ENCODE results near the gene MAGI1. TPM values are rescaled to one million over a fixed set of nuclear protein-coding genes. Genes with fewer than 3 reads are reported as not detected.
"Not testable (repeated sequence)": the region's sequence is repeated elsewhere in the genome, so short reads cannot be mapped to it uniquely, and the experiment has no call there.

MAGI1 gene
- total RNA-seq, 2 donors from 2014 or later: 0.39 TPM; not detected in 1

- peaks cover 8 to 21% of the 10 kb centered on the region in 2 donors for H3K9me3 Mint-ChIP-seq
- H3K36me3 Mint-ChIP-seq; H3K27ac Mint-ChIP-seq; DNase-seq (ENCODE audit: low spot score in 2 of 2); ATAC-seq: not testable (repeated sequence)
These were observed 524.4 kb downstream of the MAGI1 start for GRCh38 chr3:65514317-65514716.

DNA sequence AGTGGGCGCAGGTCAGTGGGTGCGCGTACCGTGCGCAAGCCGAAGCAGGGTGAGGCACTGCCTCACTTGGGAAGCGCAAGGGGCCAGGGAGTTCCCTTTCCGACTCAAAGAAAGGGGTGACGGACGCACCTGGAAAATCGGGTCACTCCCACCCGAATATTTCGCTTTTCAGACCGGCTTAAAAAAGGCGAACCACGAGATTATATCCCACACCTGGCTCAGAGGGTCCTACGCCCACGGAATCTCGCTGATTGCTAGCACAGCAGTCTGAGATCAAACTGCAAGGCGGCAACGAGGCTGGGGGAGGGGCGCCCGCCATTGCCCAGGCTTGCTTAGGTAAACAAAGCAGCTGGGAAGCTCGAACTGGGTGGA lies 529.3 kb downstream of the MAGI1 start:
- not testable (repeated sequence) for H3K9me3 Mint-ChIP-seq; H3K27ac Mint-ChIP-seq; H3K36me3 Mint-ChIP-seq; DNase-seq (ENCODE audit: low spot score in 2 of 2); ATAC-seq

GRCh38 chr3:65508750-65509422 lies 529.8 kb downstream of the MAGI1 start:
- H3K27ac Mint-ChIP-seq: no peak overlapping the region
- H3K36me3 Mint-ChIP-seq: peaks cover 0 to 8% of the 10 kb centered on the region in 2 donors
- ATAC-seq (no peak), DNase-seq (ENCODE audit: low spot score in 2 of 2) (no peak)
- no peaks in the 10 kb centered on the region for H3K9me3 Mint-ChIP-seq

DNA sequence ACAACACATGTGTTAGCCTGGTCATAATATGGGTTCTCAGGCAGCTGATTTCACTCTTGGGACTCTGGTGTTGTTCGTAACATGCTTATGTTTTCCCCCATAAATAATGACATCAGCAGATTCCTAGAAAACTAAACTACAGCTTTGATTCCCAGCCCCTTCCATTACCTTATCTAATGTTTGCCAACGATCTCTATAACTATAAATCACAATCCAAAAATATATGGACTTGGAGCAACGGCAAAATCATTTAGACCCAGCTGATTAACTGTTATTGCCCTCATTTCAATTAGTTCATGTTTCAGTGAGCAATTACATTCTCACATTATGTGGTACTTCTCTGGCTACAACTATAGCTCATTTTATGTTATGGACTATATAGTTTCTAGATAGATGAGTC lies 531.3 kb downstream of the MAGI1 start:
- no peak for ATAC-seq
- H3K36me3 Mint-ChIP-seq: peaks cover 0 to 8% of the 10 kb centered on the region in 2 donors
- no peak for DNase-seq (ENCODE audit: low spot score in 2 of 2)
- H3K27ac Mint-ChIP-seq: no peak overlapping the region
- H3K9me3 Mint-ChIP-seq: peaks cover 3 to 4% of the 10 kb centered on the region in 2 donors

GRCh38 chr3:65503776-65504175 lies 534.9 kb downstream of the MAGI1 start:
- no peak for ATAC-seq
- DNase-seq (ENCODE audit: low spot score in 2 of 2): no peak
- Mint-ChIP-seq H3K9me3 (peaks cover 4 to 6% of the 10 kb centered on the region in 2 donors), H3K36me3 (peaks cover 0 to 3% of the 10 kb centered on the region in 2 donors), H3K27ac (no peak overlapping the region)

- Mint-ChIP-seq H3K9me3 (peaks cover 4 to 6% of the 10 kb centered on the region in 2 donors), H3K36me3 (no peaks in the 10 kb centered on the region), H3K27ac (no peak overlapping the region)
- DNase-seq (ENCODE audit: low spot score in 2 of 2) (no peak), ATAC-seq (no peak)
These were observed 536.2 kb downstream of the MAGI1 start for GRCh38 chr3:65502526-65502925.

DNA sequence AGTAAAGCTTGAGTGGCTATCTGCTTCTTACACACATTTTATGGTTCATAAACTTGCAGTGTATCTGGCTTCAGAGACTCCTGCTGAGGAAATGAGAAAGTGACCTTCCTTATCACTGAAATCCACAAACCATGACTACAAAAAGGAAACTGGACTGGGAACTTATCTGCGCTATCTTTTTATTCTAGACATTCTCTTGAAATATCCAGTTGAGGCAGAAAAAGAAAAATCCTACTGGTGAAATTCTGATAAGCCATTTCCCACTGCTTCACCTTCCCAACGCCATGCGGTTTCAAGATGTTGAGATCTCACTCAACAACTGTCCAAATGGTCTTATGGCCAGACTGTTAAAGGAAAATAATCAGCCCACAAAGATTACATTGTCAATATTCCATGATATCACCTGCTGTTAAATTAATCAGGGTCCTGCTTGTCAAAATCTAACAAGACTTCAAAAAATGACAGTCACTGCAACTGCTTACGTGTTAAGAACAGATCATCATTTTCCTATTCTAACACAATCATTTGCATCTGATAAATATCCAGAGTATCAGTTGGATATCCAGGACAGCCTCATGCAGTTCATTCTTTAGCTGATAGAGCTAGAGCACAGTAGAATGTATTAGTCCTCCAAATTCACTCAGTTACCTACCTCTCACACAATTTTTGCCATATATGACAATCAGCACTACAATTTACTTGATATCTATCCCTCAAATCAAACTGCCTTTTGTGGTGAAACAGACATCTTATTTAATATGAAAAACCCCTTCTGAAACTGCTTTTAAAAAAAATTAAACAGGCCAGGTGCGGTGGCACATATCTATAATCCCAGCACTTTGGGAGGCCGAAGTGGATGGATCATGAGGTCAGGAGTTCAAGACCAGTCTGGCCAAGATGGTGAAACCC lies 538.1 kb downstream of the MAGI1 start:
- peaks cover 9 to 11% of the 10 kb centered on the region in 2 donors for H3K9me3 Mint-ChIP-seq
- ATAC-seq (no peak), DNase-seq (ENCODE audit: low spot score in 2 of 2) (no peak)
- H3K36me3 Mint-ChIP-seq: no peaks in the 10 kb centered on the region
- H3K27ac Mint-ChIP-seq: no peak overlapping the region

GRCh38 chr3:65497846-65498245 lies 540.9 kb downstream of the MAGI1 start:
- ATAC-seq: no peak
- H3K27ac Mint-ChIP-seq: no peak overlapping the region
- H3K9me3 Mint-ChIP-seq: peaks cover 12 to 19% of the 10 kb centered on the region in 2 donors
- no peak for DNase-seq (ENCODE audit: low spot score in 2 of 2)
- no peaks in the 10 kb centered on the region for H3K36me3 Mint-ChIP-seq

DNA sequence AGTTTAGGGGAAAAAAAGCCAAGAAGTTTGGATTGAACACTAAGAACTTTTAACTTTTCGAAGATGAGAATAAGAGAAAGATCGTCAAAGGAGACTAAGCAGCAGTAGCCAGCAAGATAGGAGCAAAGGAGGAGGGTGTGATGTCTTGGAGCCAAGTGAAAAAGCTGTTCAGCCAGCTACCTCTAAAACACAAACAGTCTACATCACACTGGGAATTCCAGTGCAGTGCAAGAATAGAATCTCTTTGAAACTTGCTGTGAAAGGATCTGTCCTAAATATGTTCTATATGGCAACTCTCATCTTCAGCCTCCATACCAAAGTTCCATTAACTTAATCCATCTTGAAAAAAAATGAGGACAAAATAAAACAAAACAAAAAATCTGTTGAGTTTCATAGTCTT lies 541.5 kb downstream of the MAGI1 start:
- no peaks in the 10 kb centered on the region for H3K36me3 Mint-ChIP-seq
- ATAC-seq (no peak), DNase-seq (ENCODE audit: low spot score in 2 of 2) (no peak)
- no peak overlapping the region for H3K27ac Mint-ChIP-seq
- peaks cover 8 to 14% of the 10 kb centered on the region in 2 donors for H3K9me3 Mint-ChIP-seq

- H3K27ac Mint-ChIP-seq: no peak overlapping the region
- no peaks in the 10 kb centered on the region for H3K36me3 Mint-ChIP-seq
- H3K9me3 Mint-ChIP-seq: peaks cover 8 to 14% of the 10 kb centered on the region in 2 donors
- ATAC-seq (no peak), DNase-seq (ENCODE audit: low spot score in 2 of 2) (no peak)
These were observed 544.8 kb downstream of the MAGI1 start for GRCh38 chr3:65493938-65494337.

GRCh38 chr3:65493371-65493882 lies 545.3 kb downstream of the MAGI1 start:
- Mint-ChIP-seq H3K36me3 (no peaks in the 10 kb centered on the region), H3K27ac (no peak overlapping the region), H3K9me3 (peaks cover 8 to 14% of the 10 kb centered on the region in 2 donors)
- DNase-seq (ENCODE audit: low spot score in 2 of 2) (no peak), ATAC-seq (no peak)

DNA sequence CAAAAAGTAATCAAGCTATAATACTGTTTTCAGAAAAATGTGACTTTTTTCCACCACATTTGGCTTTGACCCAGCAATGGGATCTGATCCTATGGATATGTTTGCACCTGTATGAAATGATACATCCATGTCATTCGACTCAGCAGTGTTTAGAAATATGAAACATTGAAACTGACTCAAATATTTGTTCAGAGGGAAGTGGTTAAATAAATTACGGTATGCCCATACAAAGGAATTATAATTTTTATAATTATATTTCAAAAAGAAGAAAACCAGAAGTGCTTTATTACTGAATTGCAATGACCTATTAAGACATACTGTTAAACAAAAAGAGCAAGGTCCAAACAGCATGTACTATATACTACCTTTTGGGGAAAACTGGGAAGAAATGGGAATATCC lies 546.5 kb downstream of the MAGI1 start:
- peaks cover 8 to 14% of the 10 kb centered on the region in 2 donors for H3K9me3 Mint-ChIP-seq
- ATAC-seq (no peak), DNase-seq (ENCODE audit: low spot score in 2 of 2) (no peak)
- no peak overlapping the region for H3K27ac Mint-ChIP-seq
- H3K36me3 Mint-ChIP-seq: no peaks in the 10 kb centered on the region

DNA sequence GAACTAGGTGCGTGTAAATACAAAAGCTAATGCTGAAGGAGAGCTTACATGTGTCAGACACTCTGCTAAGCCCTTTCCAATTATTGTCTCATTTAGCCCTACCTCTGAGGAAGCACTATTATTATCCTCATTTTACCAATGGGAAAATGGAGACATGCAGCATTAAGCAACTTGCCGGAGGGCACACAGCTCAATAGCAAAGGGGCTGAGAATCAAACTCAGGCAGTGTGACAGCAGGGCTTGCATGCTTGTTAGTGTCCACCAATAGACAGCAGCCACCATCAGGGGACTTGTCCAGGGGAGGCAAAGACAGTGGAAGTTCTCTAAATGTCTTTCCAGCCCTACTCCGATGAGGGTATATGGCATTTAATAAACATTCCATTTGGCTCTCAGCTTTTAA lies 548.6 kb downstream of the MAGI1 start:
- Mint-ChIP-seq H3K36me3 (no peaks in the 10 kb centered on the region), H3K9me3 (peaks cover 3 to 13% of the 10 kb centered on the region in 2 donors), H3K27ac (no peak overlapping the region)
- DNase-seq (ENCODE audit: low spot score in 2 of 2) (no peak), ATAC-seq (no peak)

DNA sequence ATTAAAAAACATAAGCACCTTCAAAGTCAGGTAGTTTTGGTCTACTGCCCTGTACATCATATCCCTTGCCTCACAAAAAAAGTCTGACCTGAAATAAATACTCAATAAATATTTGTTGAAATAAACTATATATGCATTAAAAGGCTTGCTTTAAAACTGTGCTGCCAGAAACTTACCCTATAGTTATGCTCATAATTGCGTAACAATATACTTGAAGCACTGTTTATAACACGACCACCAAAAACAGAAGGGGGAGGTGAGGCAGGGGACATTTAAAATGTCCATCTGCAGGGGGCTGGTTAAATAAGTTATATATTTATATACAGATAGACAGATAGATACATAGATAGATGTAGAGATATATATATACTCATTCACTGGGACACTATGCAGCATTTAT lies 549.5 kb downstream of the MAGI1 start:
- peaks cover 3 to 18% of the 10 kb centered on the region in 2 donors for H3K9me3 Mint-ChIP-seq
- ATAC-seq (no peak), DNase-seq (ENCODE audit: low spot score in 2 of 2) (no peak)
- H3K27ac Mint-ChIP-seq: no peak overlapping the region
- no peaks in the 10 kb centered on the region for H3K36me3 Mint-ChIP-seq

DNA sequence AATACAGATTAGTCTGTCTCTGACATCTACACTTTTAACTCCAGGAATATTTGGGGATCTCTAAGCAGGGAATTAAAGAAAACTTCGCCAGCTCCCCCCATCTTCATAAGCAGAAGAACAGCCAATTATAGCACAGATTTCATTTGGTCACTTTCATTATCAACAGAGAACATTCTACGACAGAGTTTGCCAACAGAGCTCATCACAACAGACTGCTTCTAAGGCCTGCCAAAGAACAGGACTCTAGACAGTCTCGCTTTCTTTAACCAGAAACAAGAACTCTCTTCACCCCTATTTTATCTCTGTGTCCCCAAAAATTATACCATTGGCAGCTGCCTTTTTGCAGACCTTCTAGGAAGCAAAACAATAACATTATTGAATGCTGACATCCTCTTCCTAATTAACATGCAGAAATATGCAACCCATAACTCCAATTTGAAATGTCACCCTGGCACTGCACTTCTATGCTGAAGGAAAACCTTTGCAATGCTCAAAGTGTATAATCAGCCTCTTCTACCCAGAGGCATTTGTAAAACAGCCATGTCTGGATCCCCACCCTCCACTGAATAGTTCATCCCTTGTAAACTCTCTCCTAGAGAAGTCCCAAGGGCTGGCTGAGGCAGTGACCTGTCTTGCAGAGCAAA lies 552.8 kb downstream of the MAGI1 start:
- H3K27ac Mint-ChIP-seq: no peak overlapping the region
- DNase-seq (ENCODE audit: low spot score in 2 of 2): no peak
- H3K9me3 Mint-ChIP-seq: peaks cover 0 to 10% of the 10 kb centered on the region in 2 donors
- H3K36me3 Mint-ChIP-seq: no peaks in the 10 kb centered on the region
- ATAC-seq: no peak

DNA sequence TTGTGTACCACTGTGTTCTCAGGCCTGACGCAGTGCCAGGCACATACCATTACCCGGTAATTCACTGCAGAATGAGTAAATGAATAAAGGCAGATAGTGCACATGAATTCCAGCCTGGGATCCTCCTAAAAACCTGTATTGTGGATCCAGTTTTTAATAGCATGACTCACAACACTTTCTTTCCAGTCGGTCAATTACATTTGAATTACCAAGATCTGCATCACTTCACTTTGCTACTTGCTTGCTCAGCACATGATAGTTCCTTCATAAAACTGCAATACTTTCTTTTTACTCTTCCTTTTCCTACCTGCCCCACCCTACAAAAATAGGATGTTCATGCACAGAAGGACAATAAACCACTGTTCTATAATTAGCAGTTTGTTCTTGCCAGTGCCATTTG lies 553.8 kb downstream of the MAGI1 start:
- Mint-ChIP-seq H3K36me3 (no peaks in the 10 kb centered on the region), H3K27ac (no peak overlapping the region), H3K9me3 (peaks cover 0 to 10% of the 10 kb centered on the region in 2 donors)
- DNase-seq (ENCODE audit: low spot score in 2 of 2): no peak
- ATAC-seq: no peak

GRCh38 chr3:65483480-65483879 lies 555.2 kb downstream of the MAGI1 start:
- Mint-ChIP-seq H3K27ac (no peak overlapping the region), H3K36me3 (no peaks in the 10 kb centered on the region), H3K9me3 (peaks cover 0 to 10% of the 10 kb centered on the region in 2 donors)
- ATAC-seq (no peak), DNase-seq (ENCODE audit: low spot score in 2 of 2) (no peak)
